Kidney (tissue), 14 donors: ENCODE measurements around the gene LRRC8E. TPM values are rescaled to one million over a fixed set of nuclear protein-coding genes. Genes with fewer than 3 reads are reported as not detected.

Experiments
- DNase-seq, 5 donors: peaks; one replicate each; pipeline ENCODE4 v3.0.0-alpha.2; 2013 to 2020
- FAIRE-seq: peaks from 2 replicates; lab custom pipeline; 2012; peaks lifted over from hg19 to GRCh38; lab: Jason Lieb, UNC
- H3K27ac ChIP-seq, 2 donors: one replicate each; pipeline ENCODE4 v1.7.0; 2013; ENCODE audit warnings: low read depth in 2 of 2, low read length in 2 of 2, inconsistent platforms in 1 of 2
- H3K27me3 ChIP-seq: one replicate; pipeline ENCODE4 v1.7.1; 2013; ENCODE audit warnings: low read length, inconsistent platforms; ENCODE audit not compliant: control insufficient read depth, insufficient read depth
- H3K36me3 ChIP-seq, 3 donors: one replicate each; pipeline versions ENCODE4 v1.7.0 to v1.7.1; 2013; ENCODE audit warnings: low read length in 3 of 3, control low read depth in 1 of 3, inconsistent platforms in 1 of 3; ENCODE audit not compliant: insufficient read depth in 3 of 3, control insufficient read depth in 2 of 3
- H3K4me1 ChIP-seq, 3 donors: one replicate each; pipeline versions ENCODE4 v1.7.0 to v1.7.1; 2013; ENCODE audit warnings: low read length in 3 of 3, inconsistent platforms in 1 of 3, low read depth in 1 of 3; ENCODE audit not compliant: control insufficient read depth in 2 of 3, insufficient read depth in 2 of 3
- H3K4me3 ChIP-seq, 3 donors: one replicate each; pipeline versions ENCODE4 v1.7.0 to v1.8.1; 2013; ENCODE audit warnings: low read length in 3 of 3, control low read depth in 1 of 3, inconsistent platforms in 1 of 3
- H3K9ac ChIP-seq, 3 donors: one replicate each; pipeline versions ENCODE4 v1.7.0 to v1.7.1; 2013; ENCODE audit warnings: low read length in 3 of 3, control low read depth in 1 of 3, inconsistent platforms in 1 of 3
- H3K9me3 ChIP-seq, 3 donors: one replicate each; pipeline versions ENCODE4 v1.7.0 to v1.7.1; 2013; ENCODE audit warnings: low read length in 3 of 3, control low read depth in 1 of 3, inconsistent platforms in 1 of 3; ENCODE audit not compliant: control insufficient read depth in 2 of 3, insufficient read depth in 1 of 3
- CTCF ChIP-seq: IDR thresholded peaks from 3 replicates; pipeline ENCODE4 v1.5.1; 2012; ENCODE audit warnings: mild to moderate bottlenecking, moderate library complexity, borderline replicate concordance; ENCODE audit not compliant: insufficient read depth; ENCODE audit errors: extremely low read depth
- intact Hi-C: fragments of 100-400 bp; cut with DNase I; formaldehyde crosslinking; loops from one replicate; pipeline ENCODE4 v1.11.1; 2022
- polyA plus RNA-seq: library from polyadenylated mRNA; stranded (reverse); fragments of 350-450 nt; fragmentation: Illumina TruSeq; extraction: RNeasy Lipid Tissue Mini Kit (QIAGEN cat#74804); gene quantifications from one replicate; pipeline ENCODE4 v1.2.3, GENCODE V29; 2014; ENCODE audit warnings: low read depth, low replicate concordance; ENCODE audit not compliant: insufficient read depth
- total RNA-seq: library from RNA; stranded (reverse); fragmentation: NEBNext Ultra II Directional; extraction: Animal tissue kit (Norgen Biotek cat#: 25700); gene quantifications from one replicate; pipeline ENCODE4 v1.2.1, GENCODE V29; 2021
- donor health status: control.
- donor health status: control.
- donor health status: control.
- donor health status: control.
- donor health status: control.
- donor health status: DM: yes; HTN: yes; CAD: no.
- donor health status: Normal renal cell carcinoma (clear cell type).

LRRC8E gene
- total and polyA plus RNA-seq, 2 donors from 2014 or later = 2.2 to 9.1 TPM

DNA sequence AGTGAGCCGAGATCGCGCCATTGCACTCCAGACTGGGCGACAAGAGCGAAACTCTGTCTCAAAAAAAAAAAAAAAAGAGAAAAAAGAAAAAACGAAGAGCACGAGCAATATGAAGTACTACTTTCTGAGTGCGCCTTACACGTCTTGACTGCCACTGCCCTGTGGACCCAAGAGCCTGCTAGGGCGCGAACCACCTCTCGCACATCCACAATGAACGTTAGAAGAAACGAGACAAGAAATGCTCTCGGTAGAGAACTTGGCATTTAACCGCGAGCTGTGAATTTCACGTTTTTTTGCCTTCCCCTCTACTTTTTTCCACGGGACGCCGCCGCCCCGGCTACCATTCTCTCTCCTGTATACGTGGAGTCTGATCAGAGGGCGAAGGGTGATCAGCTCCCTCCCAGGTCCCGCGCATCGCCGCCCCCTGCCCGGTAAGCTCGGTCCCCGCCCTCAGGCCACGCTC lies 54.7 kb downstream of the LRRC8E start:
- H3K27ac ChIP-seq = peak overlapping the region; percentile 98 to 99
- DNase-seq (peak in 1 of 5 donors; percentile 35), FAIRE-seq (no peak)
- peaks cover 0 to 7% (median 3%) of the 10 kb centered on the region in 3 donors for H3K36me3 ChIP-seq
- no peak for TF ChIP-seq CTCF
- H3K4me1 ChIP-seq = peaks cover 0 to 13% (median 5%) of the 10 kb centered on the region in 3 donors
- H3K9ac ChIP-seq = peak overlapping the region; percentile 74 to 99 (median 99)
- no peaks in the 10 kb centered on the region for H3K9me3 ChIP-seq
- peak overlapping the region; percentile 70 to 88 (median 84) for H3K4me3 ChIP-seq
- intact Hi-C loops = no loop called here
- H3K27me3 ChIP-seq = no peaks in the 10 kb centered on the region

GRCh38 chr19:7943444-7944176 lies 55.3 kb downstream of the LRRC8E start, which contains the start of gene TIMM44:
TIMM44 (minus strand) TSS chr19:7943666; CDS start chr19:7943651, 15 bp downstream.
- H3K27ac ChIP-seq = peak within 1 kb of the TSS; percentile 98 to 99
- FAIRE-seq (peak; percentile 99), DNase-seq (peak; percentile 99 to 100 (median 99))
- H3K4me1 ChIP-seq = peaks cover 0 to 13% (median 5%) of the 10 kb centered on the region in 3 donors
- peak within 1 kb of the TSS; percentile 74 to 99 (median 99) for H3K9ac ChIP-seq
- peak within 1 kb of the TSS; percentile 70 to 88 (median 84) for H3K4me3 ChIP-seq
- H3K9me3 ChIP-seq = no peaks in the 10 kb centered on the region
- H3K27me3 ChIP-seq = no peaks in the 10 kb centered on the region
- TF ChIP-seq CTCF = no peak
- intact Hi-C loops = no loop called here
- peaks cover 0 to 7% (median 3%) of the 10 kb centered on the region in 3 donors for H3K36me3 ChIP-seq

- peak; percentile 86 to 97 (median 93) for DNase-seq
- intact Hi-C loops = no loop called here
- peaks cover 0 to 13% (median 5%) of the 10 kb centered on the region in 3 donors for H3K4me1 ChIP-seq
- H3K27ac ChIP-seq = peak overlapping the region; percentile 82 to 99
- no peak for FAIRE-seq
- TF ChIP-seq CTCF = peak; percentile 84
- H3K9me3 ChIP-seq = no peaks in the 10 kb centered on the region
- no peaks in the 10 kb centered on the region for H3K27me3 ChIP-seq
- peak overlapping the region; percentile 0 to 73 (median 38) for H3K9ac ChIP-seq
- peak overlapping the region; percentile 70 to 84 (median 76) for H3K4me3 ChIP-seq
- peaks cover 0 to 7% (median 3%) of the 10 kb centered on the region in 3 donors for H3K36me3 ChIP-seq
Observed at GRCh38 chr19:7944177-7944761, 56.0 kb downstream of the LRRC8E start.
